Posterior vena cava (tissue), 2 donors: ENCODE measurements around the gene PRKD2. TPM values are rescaled to one million over a fixed set of nuclear protein-coding genes. Genes with fewer than 3 reads are reported as not detected.

Experiments used
- DNase-seq: peaks from one replicate; pipeline ENCODE4 v3.0.0-alpha.2; 2020; ENCODE audit warnings: low spot score
- intact Hi-C, 2 donors: fragments of 100-400 bp; cut with DNase I; formaldehyde crosslinking; loops; one replicate each; pipeline versions ENCODE4 v1.14.1 to v1.14.2; 2022 to 2023
- total RNA-seq, 2 donors: library from RNA; stranded (reverse); fragmentation: NEBNext Ultra II Directional; extraction: Animal tissue kit (Norgen Biotek cat#: 25700); gene quantifications; one replicate each; pipeline ENCODE4 v1.2.1, GENCODE V29; 2021
- donor health status: DM: yes; HTN: yes; CAD: no.
- donor health status: DM: yes; HTN: yes; CAD: no.

PRKD2 gene
- total RNA-seq, 2 donors from 2014 or later, result 25.5 to 25.6 TPM

DNA sequence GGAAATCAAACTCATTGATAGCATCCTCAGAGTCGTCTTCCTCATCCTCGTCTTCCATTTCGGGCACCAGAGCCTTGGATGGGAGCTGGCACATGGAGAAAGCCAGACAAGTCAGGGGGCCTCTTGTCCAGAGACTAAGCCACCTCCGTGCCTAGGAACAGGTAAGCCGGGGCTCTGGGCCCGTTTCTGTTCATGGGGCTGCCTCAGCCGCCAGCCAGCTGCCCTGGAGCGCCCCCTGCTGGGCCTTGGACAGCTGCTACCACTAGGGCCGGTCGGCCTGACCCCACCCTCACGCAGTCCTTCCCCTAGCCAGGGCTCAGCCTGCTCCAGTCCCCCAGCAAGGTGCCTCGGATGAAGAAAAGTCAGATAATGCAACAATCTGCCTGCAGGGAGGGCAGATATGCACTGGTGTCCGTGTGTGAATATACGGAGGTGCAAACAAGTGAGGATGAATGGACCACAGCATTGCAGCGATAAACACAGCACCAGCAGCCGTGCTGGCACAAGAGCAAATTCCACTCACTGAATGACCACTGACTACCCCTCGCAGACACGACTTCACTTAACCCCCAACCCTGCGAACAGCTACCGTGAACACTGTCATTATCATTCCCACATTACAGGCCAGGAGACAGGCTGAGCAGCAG lies 11.9 kb upstream of the PRKD2 start:
- intact Hi-C loops, result loop anchor here in 1 of 2 donors (10.0 kb wide), 1 partner anchor 114 kb away; no protein-coding TSS in a partner anchor
- DNase-seq, result peak; percentile 94

DNA sequence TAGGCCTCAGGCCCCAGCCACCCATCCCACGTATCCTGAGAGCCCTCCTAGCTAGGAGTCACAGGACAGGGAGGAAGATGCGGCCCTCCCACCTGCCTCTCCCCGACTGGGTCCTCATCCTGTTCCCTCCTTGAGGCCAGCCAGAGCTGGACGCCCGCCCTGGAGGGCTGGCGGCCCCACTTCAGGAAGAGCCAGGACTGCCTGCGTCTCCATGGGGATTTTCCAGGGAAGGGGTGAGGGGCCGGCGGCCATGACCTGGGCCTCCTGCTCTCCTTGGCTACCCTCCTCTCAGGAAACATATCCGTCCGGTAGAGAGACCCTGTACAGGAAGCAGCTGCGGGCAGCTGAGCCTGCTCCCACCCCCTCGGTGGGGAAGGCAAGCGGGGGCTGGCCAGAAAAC lies 11.3 kb upstream of the PRKD2 start:
- intact Hi-C loops, result loop anchor here in 1 of 2 donors (10.0 kb wide), 1 partner anchor 113 kb away; no protein-coding TSS in a partner anchor
- no peak for DNase-seq

DNA sequence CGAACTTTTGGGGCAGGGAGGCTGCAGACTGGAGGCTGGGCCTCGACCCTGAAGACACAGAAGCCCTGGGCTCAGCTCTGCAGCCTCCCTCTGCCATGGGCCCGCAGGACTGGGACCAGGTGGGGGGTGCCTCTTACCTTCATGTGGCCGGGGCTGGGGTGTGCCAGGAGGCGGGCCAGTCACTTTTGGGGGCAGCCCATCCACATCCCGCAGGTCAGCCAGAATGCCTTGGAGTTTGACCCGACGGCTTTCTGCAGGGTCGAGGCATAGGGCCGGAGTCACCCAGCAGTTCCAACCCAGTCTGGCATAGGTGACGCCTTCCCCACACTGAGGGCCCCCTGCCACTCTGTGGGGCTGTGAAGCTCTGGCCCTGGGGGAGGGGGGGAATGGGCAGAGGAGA lies 10.8 kb upstream of the PRKD2 start:
- DNase-seq, result no peak
- intact Hi-C loops, result loop anchor here in 1 of 2 donors (10.0 kb wide), 1 partner anchor 113 kb away; no protein-coding TSS in a partner anchor

- intact Hi-C loops, result loop anchor here in 1 of 2 donors (10.0 kb wide), 1 partner anchor 112 kb away; no protein-coding TSS in a partner anchor
- DNase-seq, result no peak
These were observed 10.1 kb upstream of the PRKD2 start for GRCh38 chr19:46726971-46727501.

GRCh38 chr19:46726551-46726950 lies 9.6 kb upstream of the PRKD2 start:
- DNase-seq, result no peak
- intact Hi-C loops, result loop anchor here in 1 of 2 donors (10.0 kb wide), 1 partner anchor 112 kb away; no protein-coding TSS in a partner anchor

DNA sequence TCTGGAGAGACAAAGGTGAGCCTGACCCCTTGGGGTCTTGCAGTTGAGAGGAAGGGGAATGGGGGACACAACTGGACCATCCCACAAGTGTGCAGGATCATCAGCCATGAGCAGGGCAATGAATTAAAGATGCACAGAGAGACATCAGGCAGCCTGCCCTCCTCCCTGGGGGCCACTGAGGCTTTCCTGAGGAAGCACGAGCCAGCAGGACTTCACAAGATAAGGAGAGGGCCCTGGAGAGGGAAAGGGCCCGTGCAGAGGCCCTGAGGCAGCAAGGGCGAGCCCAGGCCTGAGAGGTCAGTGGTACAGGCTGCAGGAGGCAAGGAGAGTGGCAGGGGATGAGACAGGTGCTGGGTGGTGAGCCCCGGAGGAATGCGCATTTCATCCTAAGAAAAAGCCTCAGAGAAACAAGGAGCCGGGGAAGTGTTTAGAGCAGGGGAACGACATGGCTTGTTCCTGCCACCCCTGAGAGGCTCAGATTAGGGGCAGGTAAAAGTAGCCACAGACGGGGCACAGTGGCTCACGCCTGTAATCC lies 9.0 kb upstream of the PRKD2 start:
- DNase-seq, result no peak
- intact Hi-C loops, result loop anchor here in 1 of 2 donors (10.0 kb wide), 1 partner anchor 111 kb away; no protein-coding TSS in a partner anchor

DNA sequence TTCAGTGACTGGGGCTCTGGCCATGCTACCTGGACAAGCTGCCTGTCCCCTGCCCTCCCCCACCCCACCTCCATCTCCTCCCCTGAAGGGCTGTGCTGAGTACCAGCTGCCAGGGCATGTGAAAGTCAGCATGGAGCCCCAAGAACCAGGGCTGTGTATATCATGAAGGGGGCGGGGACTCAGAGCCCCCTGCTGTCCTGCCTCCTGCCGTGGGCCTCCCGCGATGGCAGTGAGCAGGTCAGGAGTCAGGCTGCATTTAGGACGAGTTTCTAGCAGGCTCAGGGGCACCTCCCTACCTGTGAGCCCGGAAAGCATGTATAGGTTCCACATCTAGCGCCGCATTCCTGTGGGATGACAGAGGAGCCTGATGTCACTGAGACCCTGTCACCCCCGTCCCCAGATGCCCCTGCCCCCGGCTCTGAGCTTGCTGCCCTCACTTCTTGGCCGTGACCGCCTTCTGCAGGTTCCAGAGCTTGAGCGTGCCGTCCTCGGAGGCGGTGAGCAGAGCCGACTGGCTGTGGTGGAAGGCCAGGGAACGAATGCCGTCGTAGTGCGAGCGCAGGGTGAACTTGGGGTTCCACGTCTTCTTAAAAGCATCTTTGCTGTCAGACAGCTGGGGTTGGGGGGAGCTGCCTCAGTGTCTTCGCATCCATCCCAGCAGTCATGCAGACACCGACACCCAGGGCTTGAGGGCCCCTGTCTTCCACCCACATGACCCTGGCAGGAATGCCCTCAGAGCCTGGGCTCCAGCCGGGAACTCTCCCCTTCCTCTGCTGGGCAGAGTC lies 8.3 kb upstream of the PRKD2 start:
- no peak for DNase-seq
- intact Hi-C loops, result loop anchor here in 1 of 2 donors (10.0 kb wide), 1 partner anchor 110 kb away; no protein-coding TSS in a partner anchor

DNA sequence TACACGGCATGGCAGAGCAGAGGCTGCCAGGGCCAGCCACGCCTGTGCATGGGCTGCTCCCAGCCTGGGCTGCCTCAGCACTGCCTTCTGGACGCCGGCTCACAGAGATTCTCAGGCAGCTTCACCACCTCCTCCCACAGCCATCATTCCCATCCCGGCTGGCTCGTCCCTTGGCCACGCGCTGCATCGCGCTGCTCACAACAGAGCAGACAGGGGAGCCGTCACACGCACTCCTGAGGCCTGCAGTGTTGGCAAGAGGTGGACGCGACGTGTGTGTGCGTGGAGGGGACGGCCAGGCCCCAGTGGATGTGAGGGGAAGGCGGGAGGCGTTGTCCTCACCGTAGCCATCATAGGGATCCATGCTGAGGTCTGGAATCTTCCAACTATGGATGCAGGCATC lies 7.6 kb upstream of the PRKD2 start:
- DNase-seq, result no peak
- intact Hi-C loops, result loop anchor here in 1 of 2 donors (10.0 kb wide), 1 partner anchor 110 kb away; no protein-coding TSS in a partner anchor

GRCh38 chr19:46723471-46723870 lies 6.6 kb upstream of the PRKD2 start:
- intact Hi-C loops, result loop anchor here in 1 of 2 donors (10.0 kb wide), 1 partner anchor 109 kb away; no protein-coding TSS in a partner anchor
- no peak for DNase-seq

DNA sequence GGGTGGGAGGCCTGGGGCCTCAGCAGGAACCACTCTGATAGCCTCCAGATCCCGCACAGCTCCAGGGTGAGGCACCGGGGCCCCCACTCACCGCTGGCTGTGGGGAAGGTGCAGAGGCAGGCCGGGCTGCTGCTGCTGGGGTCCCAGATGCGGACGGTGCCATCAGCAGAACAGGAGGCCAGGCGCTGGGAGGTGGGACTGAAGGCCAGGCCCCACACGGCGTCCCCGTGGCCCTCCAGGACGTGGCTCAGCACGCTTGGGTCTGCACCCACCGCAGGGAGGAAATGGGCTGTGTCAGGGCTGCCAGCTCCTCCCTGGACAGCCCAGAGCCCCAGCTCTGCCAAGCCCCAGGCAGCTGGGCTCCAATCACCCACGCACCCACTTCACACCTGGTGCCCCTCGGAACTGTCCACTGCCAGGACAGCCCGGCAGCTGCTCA lies 6.1 kb upstream of the PRKD2 start:
- intact Hi-C loops, result loop anchor here in 1 of 2 donors (10.0 kb wide), 1 partner anchor 108 kb away; no protein-coding TSS in a partner anchor
- no peak for DNase-seq

DNA sequence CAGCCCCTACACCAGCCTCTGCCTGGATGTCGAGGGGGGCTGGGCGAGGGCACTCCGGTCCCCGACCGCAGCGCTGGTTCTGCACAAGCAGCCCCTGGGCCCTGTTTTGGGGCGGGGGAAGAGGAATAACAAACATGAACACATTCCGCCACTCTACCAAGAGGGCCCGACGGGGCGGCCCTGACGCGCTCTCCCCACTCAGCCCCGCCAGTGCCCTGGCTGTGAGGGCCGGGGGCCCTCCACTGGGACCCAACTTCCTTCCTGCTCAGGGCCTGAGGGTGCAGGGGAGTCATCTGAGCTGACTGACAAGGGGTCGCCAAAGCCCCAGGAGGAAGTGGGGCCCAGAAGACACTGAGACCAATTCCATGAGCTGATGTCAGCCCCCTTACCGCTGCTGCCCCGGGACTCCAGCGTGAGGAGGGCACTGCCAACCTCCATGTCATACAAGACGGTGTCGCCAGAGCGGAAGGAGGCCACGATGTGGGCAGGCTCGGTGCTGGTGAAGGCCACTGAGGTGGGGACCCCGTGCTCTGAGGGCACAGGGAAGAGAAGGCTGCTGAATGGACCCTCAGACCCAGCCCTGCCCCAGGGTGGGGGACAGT lies 5.6 kb upstream of the PRKD2 start:
- no peak for DNase-seq
- intact Hi-C loops, result loop anchor here in 1 of 2 donors (10.0 kb wide), 1 partner anchor 108 kb away; no protein-coding TSS in a partner anchor

DNA sequence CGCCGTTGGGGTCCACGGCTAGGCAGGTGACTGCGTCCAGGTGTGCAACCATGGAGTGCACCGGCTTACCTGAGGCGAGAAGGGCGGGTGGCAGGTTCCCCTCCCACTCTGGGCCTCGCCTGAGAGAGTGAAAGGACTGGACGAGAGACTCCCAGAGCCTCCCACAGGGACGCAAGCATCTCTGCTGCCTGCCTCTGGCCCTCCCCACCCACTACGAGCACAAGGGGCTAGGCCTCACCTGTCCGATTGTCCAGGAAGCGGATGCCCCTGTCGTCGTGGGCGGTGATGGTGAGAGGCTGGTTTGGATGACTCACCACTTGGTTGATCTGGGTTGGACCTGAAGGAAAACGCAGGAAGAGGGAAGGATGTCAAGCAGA lies 5.1 kb upstream of the PRKD2 start:
- intact Hi-C loops, result loop anchor here in 1 of 2 donors (10.0 kb wide), 1 partner anchor 107 kb away; no protein-coding TSS in a partner anchor
- DNase-seq, result no peak

DNA sequence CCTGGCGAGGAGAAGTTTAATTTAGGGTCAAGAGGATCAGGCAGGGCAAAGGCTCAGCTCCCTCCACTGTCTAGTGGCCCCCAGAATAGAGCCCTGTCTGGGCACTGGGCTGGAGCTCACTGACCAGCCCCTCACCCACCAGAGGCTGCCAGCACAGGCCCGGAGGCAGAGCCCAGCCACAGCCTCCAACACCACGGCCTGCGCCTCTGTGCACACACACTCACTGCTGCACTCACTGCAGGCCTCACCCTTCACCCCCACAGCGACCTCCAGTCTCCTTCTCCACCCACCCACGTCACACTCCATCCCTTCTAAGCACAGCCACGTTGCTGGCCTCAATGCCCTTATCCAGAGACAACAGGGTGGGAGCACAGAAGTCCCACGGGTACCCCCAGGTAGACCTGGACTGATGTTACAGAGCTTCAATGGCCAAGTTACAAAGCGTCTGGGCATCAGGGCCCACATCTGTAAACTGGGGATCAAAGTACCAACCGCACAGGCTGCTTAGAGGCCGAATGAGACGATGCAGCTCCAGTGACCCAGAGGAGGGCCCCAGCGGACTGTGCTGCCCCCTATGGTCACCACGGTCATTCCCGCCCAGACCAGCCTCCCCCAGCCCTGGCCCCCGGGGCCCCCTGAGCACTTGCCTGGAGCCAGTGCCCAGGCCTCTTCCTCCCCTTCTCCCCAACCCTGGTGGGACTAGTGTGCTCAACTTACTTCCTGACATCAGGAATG lies 4.5 kb upstream of the PRKD2 start:
- intact Hi-C loops, result loop anchor here in 1 of 2 donors (10.0 kb wide), 1 partner anchor 107 kb away; no protein-coding TSS in a partner anchor
- no peak for DNase-seq

- intact Hi-C loops, result loop anchor here in 1 of 2 donors (10.0 kb wide), 1 partner anchor 106 kb away; no protein-coding TSS in a partner anchor
These were observed 3.8 kb upstream of the PRKD2 start for GRCh38 chr19:46720503-46721239.

GRCh38 chr19:46719629-46720502 lies 3.0 kb upstream of the PRKD2 start:
- no peak for DNase-seq

More at GRCh38 chr19:46720503-46721239, 3.8 kb upstream of the PRKD2 start:
- DNase-seq, result no peak

GRCh38 chr19:46718934-46719622 lies 2.2 kb upstream of the PRKD2 start:
- intact Hi-C loops, result no loop called here
- DNase-seq, result no peak

More at GRCh38 chr19:46719629-46720502, 3.0 kb upstream of the PRKD2 start:
- intact Hi-C loops, result loop anchor here in 1 of 2 donors (10.0 kb wide), 1 partner anchor 105 kb away; no protein-coding TSS in a partner anchor
